Stimulated activated CD4-positive, alpha-beta T cell treated with anti-CD3 and anti-CD28 coated beads, Interleukin-4, amount 100 ng/mL, for 1 hour (primary cell): Measurements from ENCODE around the gene FRYL.
A peak's percentile ranks its signal among the peaks of the same experiment; 100 is the strongest.
"Not testable (repeated sequence)": the region's sequence is repeated elsewhere in the genome, so short reads cannot be mapped to it uniquely, and the experiment has no call there.

Source experiments
- DNase-seq: peaks from one replicate; pipeline ENCODE4 v3.0.0-alpha.2; 2020

Gene FRYL

DNA sequence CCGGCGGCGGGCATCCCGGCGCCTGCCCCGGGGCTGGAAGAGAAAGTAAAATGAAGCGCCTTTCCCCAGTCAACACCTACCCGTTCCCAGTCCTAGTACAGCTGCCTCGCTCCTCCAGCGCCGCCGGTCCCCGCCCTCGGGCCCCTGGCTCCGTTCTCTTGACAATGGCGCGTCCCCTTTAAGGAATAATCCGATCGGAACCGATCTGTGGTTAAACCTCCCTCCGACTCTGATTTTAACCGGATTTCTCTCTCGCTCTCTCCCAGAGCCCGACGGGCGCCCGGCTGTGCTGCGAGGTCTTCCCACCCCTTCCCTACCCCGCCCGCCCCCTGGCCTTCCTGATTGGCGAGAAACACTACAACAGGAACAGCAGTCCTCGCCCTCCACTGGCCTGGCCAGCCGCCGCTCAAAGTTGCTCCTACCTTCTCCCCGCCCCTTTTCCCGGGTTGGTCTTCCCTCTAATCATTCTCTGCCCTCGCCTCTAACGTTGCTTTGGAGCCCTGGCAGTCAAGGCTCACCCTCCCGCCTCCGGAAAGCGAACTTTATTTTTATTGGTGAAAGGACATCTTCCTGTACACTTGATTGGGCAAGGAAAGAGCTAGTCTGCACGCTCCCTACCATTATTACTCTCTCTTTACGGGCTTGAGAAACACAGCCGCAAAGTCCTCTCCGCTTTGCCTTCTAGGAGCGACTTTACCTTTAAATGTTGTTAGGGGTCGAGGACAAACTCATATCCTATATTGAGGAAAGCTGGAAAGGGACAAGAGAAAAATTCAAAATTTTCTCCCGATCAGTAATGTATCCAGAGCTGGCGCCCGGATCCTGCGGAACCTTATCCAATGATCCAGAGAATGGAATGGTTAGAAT, at the start of gene FRYL:
TSS of gene FRYL (minus strand) at position 282 of the 867 bp plus-strand sequence. CDS start 145,869 bp downstream, outside the sequence.
- DNase-seq = peak; percentile 97

DNA sequence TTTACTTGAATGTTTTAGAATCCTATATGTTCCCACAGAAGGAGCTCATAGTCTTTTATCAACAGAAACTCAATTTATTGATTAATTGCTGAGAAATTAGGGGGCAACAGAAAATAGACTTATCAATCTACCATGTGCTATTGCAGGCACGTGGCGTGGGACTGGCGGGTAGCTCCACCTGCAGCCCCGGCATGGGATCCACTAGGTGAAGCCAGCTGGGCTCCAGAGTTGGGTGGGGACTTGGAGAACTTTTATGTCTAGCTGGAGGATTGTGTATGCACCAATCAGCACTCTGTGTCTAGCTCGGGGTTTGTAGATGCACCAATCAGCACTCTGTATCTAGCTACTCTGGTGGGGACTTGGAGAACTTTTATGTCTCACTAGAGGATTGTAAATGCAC, 47.5 kb upstream of the FRYL start:
- DNase-seq = no peak

GRCh38 chr4:48821431-48821830, 41.4 kb upstream of the FRYL start:
- not testable (repeated sequence) for DNase-seq

GRCh38 chr4:48816971-48817370, 36.9 kb upstream of the FRYL start:
- DNase-seq = no peak

GRCh38 chr4:48816297-48816696, 36.2 kb upstream of the FRYL start:
- DNase-seq = not testable (repeated sequence)

DNA sequence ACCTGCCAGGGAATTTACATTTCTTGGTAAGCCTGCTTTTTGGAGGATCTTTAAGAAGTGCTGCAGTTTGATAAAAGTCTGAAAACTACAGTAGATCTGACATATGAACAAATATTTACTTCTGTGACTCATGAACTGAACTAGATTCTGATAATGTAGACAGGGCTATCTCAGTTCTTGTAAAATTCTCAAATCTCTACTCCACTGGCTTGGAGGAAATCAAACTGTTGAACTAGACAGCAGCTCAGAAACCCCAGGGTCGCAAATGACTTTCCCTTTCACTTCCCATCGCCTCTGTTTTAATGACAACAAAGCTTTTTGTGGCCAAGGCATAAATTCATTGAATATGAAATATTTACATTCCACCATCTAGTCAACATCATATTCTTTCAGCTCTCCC, 35.4 kb upstream of the FRYL start:
- DNase-seq = no peak

- DNase-seq = no peak
These were observed 33.9 kb upstream of the FRYL start for GRCh38 chr4:48813964-48814363.

- DNase-seq = no peak
These were observed 32.8 kb upstream of the FRYL start for GRCh38 chr4:48812866-48813265.

DNA sequence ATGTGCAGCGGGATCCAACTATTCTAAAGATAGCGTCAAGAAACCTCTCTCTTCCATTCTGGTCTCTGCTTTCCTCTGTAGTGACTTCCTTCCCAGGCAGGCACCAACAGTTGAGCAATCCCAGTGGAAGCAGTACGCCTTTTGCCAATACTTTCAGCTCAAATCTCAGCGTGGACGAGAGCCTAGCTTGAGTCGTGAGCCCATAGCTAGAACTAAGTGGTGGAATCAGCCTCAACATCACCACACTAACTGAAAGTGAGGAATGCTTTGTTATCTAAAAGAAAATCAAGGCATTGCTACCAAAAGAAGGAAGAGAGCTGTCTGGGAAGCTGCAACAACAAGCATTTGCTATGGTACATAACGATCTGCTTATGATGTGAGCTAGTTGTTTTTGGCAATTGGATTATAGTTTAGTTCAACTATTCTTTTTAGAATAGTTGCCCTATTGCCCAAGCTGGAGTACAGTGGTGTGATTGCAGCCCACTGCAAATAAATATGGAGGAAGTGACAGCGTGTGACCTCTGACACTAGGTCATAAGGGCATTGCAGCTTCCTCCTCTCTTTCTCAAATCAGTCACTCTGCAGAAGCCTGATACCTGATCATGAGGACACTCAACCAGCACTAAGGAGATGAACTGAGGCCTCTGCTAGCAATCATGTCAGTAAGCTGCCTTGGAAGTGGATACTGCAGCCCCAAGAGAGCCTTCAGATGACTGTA, 24.7 kb upstream of the FRYL start:
- DNase-seq = no peak

GRCh38 chr4:48801016-48801715, 21.1 kb upstream of the FRYL start:
- no peak for DNase-seq

- not testable (repeated sequence) for DNase-seq
These were observed 20.1 kb upstream of the FRYL start for GRCh38 chr4:48800155-48800554.

- no peak for DNase-seq
These were observed 19.1 kb upstream of the FRYL start for GRCh38 chr4:48799157-48799556.

DNA sequence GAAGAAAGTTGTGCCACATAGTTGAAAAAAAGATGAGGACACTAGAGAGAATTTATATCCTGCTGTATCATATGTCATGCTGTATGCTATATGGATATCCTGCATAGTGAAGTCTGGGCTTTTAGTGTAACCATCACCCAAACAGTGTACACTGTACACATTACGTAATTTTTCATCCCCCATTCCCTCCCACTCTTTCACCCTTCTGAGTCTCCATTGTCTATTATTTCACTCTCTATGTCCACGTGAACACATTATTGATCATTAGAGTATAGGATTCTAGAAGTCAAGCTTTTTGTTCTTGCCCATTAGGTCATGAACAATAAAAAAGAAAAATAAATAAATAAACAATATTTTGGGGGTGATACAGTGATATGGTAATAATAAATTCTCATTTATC, 18.0 kb upstream of the FRYL start:
- no peak for DNase-seq

DNA sequence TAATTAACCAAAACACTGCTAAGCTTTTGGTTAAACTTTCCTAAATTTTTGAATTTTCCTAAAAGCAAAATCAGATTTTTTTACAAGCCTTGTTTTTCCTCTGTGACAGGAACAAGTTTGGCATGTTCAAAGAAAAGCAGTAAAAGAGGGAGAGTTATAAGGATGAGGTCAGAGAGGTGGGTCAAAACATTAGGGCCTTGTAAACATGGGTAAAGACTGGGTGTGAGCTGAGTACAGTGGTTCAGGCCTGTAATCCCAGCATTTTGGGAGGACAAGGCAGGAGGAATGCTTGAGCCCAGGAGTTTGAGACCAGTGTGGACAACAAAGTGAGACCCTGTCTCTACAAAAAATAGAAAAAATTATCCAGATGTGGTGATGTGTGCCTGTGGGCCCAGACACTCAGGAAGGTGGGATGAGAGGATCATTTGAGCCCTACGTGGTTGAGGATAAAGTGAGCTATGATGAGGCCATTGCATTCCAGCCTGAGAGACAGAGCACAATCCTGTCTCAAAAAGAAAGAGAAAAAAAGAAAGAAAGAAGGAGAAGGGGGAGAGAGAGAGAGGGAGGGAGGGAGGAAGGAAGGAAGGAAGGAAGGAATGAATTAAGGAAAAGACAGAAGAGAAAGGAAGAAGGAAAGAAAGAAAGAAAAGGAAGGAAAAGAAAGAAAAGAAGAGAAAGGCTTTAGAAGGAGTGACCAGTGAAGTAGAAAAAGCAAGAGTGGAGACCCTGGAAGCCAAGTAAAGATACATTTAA, 17.0 kb upstream of the FRYL start:
- DNase-seq = no peak

DNA sequence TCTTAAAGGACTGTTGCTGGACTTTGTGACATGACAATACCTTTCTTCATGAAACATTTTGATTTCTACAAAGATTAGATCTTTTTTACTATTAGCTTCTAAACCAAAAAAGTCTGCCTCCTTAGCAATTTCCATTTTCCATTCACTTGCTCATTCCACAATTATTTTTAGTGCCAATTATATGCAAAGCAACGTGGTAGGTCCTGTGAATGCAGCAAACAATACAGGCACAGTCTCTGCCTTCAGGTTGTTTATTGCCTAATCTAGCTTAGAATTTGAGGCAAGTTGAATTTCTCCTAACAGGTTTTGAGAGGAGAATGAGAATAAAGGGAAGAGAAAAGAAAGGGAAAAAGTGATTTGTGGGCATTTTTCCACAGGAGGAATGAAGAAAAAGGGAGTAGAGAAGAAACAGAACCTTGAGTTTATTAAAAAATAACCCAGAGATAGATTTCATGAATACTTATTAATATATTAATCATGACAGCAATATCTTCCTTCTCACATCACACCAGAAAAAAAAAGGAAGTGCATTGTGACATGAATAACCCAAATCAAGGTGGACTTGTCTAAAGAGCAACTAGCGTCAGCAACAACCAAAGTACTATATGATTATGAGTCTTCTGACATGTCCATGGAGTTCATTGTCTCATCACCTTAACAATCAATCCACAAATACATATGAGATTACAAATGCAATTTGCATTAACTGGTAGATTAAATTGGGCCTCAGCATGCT, 16.3 kb upstream of the FRYL start:
- no peak for DNase-seq

DNA sequence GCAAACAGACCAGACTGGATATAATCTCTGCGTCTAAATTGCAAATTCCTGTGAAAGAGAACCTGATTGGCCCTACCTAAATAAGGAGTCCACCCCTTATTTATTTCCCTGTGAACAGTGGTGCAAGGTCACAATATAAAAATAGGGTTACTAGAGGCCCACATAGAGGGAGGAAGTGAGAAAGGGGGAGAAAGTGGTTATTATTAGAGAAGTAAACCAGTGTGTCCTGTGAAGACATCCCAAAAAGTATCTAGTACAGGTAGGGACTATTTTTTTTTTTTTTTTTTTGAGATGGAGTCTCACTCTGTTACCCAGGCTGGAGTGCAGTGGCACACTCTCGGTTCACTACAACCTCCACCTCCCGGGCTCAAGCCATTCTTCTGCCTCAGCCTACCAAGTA, 15.0 kb upstream of the FRYL start:
- DNase-seq = no peak

DNA sequence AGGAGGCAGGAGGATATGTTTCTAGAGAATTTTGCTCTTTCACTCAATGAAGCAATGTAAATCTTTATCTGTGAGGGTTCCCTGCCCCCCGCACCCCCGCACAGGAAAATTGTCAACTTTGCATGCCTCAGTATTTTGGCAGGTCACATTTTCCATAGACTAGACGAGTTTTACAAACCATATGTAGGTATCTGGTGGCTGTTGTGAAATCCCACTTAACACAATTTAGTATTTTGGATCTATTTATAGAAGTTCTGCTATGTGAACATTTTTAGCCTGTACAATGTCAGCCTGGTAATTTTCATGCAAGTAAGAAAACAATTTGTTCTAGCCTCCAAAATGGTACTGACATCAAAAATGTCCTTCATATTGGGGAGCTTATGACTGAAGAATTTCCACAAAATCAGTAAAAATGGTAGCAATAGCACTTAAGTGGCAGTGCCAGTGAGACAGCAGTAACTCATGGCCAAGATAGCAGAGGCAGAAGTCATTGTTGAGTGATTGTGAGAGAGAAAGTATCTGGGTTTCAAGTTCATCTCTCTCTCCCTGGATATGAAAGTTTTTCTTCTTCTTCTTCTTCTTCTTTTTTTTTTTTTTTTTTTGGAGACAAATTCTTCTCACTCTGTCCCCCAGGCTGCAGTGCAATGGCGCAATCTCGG, 12.4 kb upstream of the FRYL start:
- peak; percentile 10 for DNase-seq

GRCh38 chr4:48791313-48791712, 11.2 kb upstream of the FRYL start:
- DNase-seq = no peak

DNA sequence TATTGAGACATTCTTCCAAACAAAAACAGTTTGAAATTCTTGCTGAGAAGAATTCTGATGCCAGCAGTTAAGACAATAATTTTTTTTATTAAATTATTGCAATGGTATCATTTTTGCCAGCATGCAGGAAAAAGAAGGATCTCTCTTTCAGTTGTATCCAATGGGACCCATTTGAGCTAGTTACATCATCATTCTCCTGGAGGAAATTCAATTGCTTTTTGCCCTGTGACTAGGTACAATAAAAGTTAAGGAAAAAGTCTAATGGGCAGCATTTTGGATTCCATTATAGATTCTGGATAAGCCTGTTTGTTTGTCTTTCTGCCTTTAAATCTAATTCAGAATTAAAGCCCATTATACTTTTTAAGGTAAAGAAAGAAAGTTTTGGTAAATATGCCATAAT, 10.5 kb upstream of the FRYL start:
- no peak for DNase-seq

- no peak for DNase-seq
These were observed 7.0 kb upstream of the FRYL start for GRCh38 chr4:48787056-48787455.

DNA sequence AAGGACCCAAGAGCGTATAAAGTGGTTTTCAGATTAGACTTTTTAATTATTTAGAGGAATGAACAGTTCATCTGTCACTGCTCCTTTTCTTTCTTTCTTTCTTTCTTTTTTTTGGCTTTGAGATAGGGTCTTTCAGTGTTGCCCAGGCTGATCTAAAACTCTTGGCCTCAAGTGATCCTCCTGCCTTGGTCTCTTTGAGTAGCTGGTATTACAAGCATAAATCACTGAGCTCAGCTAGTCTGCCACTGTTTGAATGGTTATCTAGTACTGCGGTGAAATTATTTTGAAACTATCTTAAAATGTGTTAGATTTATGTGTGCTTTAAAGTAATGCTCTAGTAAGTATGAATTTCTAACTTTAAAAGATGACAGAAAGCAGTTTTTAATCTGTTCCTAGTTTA, 6.5 kb upstream of the FRYL start:
- no peak for DNase-seq

DNA sequence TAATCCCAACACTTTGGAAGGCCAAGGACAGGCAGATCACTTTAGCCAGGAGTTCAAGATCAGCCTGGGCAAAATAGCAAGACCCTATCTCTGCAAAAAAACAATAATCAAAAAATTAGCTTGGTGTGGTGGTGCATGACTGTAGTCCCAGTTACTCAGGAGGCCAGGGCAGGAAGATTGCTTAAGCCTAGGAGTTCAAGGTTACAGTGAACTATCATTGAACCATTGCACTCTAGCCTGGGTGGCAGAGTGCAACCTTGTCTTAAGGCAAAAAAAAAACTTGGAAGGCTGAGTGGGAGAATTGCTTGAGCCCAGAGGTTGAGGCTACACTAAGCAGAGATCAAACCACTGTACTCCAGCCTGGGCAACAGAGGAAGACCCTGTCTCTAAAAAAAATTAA, 5.2 kb upstream of the FRYL start:
- no peak for DNase-seq
